Left hindlimb (tissue), 1 donor: ENCODE measurements around the gene SUPT3H.
"Not testable (repeated sequence)": the region's sequence is repeated elsewhere in the genome, so short reads cannot be mapped to it uniquely, and the experiment has no call there.

Experiments
- DNase-seq: peaks from one replicate; pipeline ENCODE4 v3.0.0-alpha.2; 2018

SUPT3H gene

DNA sequence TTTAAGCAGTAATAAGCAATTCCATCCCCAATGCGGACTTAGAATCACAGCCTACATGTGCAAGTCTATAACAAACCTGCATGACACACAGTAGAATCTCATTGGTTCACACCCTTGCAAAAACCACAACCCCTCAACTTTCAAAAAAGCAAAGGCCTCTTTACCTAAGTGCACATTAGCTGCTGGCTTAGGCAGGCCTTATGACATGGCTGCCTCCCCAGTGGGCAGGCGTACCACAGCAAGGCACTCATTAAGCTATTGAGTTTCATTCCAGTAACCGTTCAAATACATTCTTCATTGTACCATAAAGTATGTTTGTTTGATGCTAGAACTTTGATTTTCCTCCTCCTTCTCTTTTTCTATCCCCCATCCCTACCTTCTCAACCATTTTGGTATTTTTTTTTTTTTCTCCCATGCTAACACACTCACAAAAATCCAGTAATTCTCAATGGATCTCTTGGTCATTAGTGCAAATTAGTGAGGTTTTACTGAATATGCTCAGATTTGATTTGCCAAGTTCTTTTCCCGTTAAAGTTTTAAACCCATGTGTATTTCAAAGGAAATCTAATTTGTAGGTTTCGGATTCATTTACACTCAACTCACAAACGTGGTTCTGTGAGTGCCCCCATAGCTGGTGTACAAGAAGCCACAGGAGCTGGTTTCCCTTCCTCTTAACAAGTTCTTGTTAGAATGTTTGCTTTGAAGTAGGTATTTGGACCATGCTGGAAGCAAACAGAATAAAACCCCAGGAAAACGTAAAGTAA, 510.0 kb downstream of the SUPT3H start:
- peak; percentile 61 for DNase-seq

DNA sequence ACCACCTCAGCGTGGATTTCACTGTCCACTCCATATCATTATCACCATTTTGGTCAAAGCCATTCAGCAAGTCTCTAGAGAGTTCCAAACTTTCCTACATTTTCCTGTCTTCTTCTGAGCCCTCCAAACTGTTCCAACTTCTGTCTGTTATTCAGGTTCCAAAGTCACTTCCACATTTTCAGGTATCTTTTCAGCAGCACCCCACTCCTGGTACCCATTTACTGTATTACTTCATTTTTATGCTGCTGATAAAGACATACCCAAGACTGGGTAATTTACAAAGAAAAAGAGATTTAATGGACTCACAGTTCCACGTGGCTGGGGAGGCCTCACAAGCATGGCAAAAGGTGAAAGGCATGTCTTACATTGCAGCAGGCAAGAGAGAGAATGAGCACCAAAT, 512.5 kb downstream of the SUPT3H start:
- not testable (repeated sequence) for DNase-seq

DNA sequence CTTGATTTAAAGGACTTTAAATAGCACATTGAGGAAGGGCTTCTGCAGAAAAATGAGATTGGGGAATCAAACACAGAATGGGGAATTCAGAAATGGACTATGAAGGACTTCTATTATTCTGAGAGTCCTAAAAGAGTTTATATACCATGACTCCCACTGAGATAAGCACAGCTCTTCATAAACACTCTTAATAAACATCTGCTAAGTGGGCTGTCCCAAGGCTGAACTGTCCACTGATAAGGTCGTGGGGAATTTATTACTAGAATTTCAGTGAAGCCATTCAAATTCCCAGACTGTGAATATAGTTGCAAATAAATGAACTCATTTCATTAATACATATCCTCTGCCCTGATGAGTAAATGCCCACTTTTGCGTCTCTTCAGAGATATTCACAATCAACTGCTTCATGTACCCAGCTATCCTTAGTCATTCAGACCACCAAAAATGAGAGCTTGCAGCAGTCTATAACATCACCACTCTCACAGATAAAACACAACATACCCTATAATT, 517.8 kb downstream of the SUPT3H start:
- DNase-seq, result no peak

DNA sequence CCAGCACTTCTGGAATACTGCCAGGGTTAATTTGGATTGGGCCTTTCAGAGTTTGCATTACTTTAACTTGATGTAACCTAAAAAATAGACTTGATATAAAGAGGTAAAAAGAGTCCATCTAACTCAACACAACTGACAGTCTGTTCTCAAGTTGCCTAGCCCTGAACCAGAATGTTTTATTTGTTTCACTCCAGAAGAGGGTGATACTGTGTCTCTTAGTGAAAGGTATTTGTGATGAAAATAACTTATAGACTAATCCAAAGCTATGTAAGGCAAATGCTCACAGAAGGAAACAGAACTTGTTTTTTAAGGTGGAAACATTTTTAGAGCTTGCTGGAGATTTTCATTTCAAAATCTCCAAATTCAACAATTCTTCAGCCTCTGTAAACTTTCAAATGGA, 518.7 kb downstream of the SUPT3H start:
- no peak for DNase-seq

DNA sequence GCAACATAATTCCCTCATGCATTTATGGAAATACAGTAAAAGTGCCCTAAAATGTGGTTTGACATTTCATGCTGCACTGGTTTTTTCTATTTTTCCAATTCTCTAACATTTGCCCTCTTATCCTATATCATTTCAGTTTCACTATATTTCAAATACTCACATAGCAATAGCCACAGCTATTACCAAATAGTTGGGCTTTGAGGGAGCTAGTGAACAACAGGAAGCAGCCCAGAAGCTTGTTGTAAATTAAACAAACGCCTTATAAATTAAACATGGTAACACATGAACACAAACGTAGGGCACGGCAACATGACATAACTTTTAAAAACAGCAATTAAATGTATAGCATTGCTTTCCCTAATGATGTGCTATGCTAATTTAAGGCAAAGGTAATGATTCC, 521.3 kb downstream of the SUPT3H start:
- DNase-seq, result no peak

DNA sequence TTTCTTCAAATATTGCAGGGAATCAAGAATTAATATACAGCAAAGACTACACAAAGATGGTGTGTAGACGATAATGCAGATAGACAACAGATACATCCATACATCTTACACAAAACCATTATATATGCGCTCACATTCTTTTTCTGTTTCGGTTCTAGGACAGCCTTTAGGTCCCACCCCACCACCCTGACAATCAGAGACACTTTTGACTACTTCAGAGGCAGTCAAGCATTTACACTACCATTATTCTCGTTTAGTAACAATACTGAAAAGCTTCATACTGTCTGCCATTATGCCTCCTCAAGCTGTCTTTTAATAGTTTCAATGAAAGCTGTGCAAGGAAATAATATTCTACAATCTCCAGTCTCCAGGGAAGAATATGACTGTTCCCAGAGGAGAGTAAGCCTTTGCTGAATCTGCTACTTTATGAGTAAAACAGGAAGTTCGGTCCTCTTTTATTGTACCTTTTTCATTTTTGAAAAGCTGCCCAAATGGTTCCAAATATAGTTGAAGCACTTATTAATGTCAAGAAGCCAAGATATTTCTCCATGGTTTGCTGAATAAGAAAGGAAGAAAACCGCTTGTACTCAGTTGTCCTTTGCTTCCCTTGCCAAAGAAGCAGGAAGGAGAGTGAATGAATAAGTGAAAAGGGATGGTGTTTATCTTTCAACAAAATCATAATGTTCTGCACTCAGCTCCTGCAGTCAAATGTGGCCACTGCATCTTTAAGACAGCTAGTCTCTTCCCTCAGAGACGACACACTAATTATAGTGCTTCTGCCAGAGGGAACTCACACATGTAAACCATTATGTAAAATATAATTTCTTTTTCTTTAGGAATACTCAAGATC, 521.9 kb downstream of the SUPT3H start:
- DNase-seq, result no peak

DNA sequence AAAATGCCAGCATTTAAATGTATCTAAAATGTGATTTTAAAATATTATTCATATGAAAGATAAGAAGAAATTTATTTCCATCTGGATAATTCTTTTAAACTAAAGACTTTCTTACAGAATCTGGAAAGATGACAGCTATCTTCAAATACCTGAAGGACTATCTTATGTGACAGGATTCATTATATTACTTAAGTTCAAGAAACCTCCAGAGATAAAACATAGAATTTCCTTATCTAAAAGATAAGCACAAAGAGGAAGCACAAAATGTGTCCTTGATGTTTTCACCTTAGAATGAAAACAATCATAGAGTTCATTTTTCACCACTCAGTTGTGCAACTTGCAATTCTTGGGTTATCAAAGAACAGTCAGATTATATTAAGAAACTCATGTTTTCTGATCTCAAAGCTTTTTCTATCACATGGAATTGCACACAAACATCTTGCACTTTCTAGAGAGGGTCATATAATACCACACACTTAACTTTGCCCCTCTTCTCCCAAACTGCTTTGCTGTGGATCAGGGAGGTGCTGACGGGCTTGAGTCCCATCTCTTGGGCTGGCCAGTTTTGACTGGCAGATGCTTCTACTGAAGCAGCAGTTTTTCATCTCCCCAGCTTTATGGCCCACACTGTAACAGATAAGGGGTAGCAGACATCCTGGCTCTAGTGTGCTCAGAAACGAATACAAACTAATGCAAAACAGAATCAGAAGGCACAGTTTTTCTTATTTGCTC, 522.9 kb downstream of the SUPT3H start:
- no peak for DNase-seq

DNA sequence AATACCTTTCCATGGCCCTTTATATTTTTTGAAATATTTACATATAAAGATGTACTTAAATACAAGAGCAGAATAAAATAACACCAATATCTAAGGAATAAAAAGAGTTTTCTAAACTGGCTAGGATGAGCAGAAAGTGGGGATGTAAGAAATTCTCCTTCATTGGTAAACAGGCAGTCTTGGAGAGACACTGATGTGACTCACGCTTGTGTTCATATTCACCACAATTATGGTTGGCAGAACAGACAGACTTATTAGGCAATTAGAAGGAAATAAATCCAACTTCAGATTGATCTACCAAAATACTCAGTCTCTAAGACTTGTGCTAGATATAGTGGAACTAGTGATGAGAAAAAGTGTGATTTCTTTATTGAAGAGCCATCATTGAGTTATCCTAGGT, 526.6 kb downstream of the SUPT3H start:
- no peak for DNase-seq

DNA sequence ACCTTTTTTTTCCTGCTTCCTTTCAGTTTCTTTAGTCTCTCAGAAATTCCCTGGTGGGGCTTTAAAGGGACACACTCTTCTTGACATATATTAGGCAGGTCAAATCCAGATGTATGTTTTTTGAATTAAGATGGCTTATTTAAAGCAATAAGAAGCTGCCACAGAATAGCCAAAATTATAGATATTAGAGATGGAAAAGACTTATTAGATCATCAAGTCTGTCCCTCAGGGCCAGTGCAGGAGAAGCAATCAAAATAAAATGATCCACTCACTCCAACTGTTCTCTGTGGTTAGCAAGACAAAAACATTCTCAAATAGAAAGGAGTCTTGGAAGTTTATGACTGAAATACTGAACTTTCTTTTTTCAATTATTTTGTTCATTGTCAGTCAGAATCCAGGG, 527.4 kb downstream of the SUPT3H start:
- DNase-seq, result no peak

DNA sequence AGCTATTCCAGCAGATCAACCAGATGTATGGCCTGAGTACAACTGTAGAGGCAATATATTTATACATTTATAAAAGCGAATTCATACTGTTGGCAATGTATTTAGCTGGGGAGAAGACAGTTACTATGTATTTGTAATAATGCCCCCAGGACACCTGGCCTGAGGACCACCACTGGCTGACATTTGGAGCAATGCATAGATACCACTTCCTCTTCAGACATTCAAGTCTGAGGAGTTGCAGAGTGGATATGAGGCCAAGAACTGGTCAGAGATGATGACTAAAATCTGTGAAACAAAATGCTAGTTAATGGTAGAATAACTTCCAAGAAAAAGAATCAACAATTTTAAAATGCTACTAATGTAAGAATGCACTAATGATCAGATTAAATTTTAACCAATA, 527.9 kb downstream of the SUPT3H start:
- DNase-seq, result peak; percentile 31

DNA sequence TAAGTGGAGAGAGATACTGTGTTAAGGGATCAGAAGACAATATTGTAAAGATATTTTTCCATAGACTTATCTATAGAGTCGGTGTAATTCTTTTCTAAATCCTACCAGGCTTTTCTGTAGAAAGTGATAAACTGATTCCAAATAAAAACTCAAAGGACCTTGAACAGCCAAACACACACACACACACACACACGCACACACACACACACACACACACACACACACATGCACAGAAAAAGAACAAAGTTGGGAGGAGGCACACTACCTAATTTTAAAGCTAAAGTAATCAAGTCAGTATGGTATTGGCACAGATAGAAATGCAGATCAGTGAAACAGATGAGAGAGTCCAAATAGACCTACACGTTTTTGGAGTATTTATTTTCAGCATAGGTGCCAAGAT, 534.0 kb downstream of the SUPT3H start:
- DNase-seq, result no peak

DNA sequence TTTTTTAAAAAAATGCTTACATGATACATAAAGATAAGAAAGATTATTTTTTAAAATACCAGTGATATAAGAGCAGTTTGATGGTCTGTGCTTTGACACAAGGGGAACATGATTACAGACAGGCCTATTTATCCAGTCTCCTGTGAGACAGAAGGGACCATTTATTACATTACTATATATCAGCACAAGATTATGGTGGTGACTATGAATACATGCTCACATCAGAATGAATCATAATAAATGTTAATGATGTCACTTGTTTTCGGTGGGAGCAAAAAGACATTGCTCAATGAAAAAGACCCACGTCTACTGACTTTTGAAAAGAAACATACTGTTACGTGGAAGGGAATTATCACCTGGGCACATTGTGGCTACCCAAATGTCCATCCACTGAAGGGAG, 535.1 kb downstream of the SUPT3H start:
- no peak for DNase-seq

DNA sequence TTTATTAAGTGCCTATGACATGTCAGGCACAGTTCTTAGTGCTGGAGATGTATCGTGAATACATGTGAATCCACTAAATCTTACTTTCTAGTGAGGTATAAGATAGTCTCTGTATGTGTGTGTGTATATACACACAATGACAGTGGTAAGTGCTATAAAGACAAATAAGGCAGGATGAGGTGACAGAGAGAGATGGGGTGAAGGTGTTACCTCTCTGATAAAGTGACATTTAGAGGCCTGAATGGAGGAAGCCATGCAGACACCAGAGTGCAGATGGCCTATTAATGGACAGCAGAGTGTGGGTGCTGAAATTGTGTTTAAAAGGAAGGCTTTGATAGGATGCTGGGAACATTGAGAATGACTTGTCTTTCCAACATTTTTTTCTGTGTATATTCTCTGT, 535.9 kb downstream of the SUPT3H start:
- DNase-seq, result no peak

DNA sequence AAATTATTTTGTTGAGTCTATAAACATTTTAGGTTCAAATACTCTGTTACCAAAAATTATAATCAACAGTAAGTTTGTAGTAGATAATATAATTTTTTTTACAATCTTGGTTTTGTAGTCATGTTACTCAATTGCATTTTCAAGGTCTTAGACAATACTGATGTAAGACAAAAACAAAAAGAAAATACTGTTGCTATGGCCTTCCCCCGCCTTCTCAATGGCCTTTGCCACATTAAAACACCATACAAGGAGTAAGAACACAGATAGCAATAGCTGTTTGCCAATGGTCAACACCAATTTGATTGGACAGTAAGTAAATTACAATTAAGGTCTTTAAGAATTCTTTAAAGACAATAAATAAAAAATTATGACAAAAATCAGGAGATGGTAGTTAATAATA, 540.0 kb downstream of the SUPT3H start:
- no peak for DNase-seq

DNA sequence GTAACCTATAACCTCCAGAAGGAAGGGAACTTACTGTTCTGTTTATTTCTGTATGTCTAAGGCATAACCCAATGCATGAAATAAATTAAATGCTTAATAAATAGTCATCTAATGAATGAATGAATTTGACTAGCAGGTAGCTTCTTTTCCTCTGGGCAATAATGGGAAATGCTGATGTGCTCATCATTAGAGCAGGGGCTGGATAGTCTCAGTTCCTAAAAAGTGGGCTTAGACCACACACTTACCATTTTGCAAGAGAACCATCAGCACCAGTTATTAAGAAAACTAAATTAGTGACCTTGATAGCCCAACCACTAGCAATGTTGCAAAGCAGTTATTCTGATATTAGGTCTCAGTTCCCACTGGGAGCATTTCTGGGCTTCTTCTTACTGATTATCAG, 540.5 kb downstream of the SUPT3H start:
- no peak for DNase-seq

DNA sequence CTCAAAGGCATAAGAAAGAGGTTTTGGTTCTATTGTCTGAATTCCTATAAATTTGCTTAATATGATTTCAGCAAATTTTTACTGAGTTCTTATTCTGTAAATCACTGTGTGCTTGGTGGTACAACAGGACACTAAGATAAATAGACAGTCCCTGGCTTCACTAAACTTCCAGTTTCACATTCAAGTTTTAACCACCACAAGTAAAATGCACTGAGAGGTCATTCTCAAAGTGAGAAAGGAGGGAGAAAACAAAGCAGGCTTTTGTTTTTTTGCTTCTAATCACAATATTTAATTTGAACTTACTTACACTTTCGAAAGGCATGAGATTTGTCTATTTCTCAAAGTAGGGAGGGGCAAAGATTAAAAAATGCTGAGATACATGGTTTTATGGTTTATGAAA, 544.5 kb downstream of the SUPT3H start:
- no peak for DNase-seq

DNA sequence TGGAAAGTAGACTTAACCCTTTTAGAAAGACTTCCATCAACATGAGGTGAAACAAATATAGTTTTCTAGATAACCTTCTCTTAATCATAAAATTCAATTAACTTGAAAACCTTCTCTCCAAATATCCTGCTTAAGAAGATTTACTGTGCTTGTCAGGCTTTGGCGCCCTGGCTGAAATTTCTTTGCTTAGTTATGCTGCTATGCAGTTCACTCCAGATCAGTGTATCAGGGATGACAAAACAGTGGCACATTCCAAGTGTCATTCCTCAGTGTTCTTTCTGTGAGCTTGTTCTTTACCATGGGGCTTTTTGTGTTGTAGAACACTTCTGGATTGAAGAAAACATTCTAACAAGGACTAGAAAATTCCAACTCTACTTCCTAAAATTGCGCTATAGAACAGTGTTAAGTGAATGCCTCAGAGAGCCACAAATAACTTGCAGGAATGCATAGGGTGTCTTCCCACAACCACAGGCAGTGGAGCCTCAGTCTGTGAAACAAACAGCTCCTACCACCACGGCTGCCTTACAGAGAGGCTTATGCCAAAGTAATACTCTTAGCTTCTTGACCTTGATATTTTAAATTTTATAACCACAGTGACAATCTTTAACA, 546.6 kb downstream of the SUPT3H start:
- peak; percentile 38 for DNase-seq

DNA sequence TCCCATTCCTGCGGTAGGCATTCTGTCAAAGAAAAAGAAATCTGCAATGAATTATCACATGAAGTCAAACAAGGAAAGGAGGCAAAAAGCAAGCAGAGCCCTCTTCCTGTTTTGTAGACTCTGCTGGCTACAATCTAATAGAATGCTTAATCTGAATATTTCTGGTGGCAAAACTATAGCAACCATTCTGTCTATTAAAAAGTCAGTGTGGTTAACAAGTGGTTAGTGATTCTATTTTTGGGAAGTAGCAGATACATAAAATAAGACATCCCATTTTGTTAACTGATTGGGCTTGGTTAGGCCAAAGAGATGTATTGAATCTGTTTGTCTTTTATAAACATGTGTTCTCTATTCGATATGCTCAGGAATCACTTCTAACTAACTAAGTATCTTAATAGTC, 547.9 kb downstream of the SUPT3H start:
- no peak for DNase-seq

DNA sequence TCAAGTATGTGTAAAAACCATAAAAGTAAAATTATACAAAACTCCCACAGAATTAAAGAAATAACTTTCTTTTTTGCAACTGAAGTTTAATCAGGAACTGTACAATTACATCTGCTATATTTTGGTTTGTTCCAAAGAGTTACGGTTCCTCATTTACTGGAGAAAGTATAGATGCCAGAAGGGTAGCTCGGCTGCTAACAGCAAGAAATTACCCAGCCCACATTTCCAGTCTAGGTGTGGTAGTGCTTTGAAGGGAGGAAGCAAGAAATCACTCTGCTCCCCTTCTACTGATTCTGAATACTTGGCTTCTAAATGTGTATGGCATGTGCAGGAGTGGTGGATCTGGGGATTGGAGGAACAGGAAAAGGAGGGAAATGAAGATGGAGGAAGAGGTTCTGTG, 549.0 kb downstream of the SUPT3H start:
- no peak for DNase-seq

DNA sequence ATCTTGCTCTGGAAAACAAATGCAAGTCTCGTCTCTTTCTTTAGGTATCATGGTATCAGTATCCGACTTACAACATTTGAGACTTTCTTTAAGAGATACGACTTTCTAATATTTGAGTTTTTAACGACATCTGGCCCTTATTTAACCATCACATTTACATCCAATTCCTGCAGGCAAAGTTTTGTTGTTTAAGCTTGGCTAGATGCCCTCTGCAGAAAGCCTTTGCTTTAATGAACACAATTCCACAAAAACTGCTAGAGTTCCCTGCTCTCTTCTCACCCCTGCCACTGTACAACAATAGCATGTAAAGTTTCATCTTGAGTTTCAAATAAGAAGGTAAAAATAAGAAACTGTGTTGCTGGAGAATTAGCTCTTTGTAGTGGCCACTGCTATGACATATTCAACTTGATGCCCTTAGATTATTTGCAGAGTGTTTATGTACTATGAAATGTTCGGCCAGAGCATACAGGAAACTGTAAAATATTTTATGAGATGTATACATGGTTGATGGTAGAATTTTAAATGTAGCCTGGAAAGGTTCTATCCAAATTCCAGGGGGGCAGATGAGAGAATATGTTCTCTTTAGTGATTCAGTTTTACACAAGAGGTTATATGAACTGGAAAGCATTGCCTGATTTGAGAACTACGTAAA, 551.6 kb downstream of the SUPT3H start:
- no peak for DNase-seq

DNA sequence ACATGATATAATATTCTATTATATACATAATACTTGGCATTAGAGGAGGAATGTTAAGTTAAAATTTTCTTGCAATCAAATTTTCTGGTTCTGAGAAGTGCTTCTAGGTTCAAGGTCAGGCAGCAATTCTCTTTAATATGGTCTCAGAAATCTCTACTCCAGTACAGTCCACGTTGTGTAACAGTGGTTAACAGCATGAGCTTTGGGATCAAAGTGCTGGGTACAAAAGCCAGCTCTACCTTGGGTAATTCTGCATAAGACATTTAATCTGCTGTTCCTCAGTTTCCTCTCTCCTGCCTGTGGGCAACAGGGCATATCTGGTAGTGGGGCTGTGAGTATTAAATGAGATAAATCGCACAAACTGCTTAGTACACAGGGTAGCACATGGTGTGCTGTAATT, 552.5 kb downstream of the SUPT3H start:
- DNase-seq, result no peak

DNA sequence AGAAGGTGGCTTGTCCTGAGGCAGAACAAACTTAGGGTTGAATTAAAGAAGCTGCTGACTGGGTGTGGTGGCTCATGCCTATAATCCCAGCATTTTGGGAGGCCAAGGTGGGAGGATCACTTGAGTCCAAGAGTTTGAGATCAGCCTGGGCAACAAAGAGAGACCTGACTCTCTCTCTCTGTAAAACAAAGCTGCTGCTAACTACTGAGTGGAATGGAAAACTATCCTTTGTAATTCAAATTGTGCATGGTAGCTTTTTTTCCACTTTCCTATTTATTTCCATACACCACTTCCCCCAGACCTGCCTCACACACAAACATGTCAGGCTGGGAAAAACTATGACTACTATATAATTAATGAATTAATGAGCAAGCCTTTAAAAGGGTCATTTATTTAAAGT, 553.2 kb downstream of the SUPT3H start:
- no peak for DNase-seq

DNA sequence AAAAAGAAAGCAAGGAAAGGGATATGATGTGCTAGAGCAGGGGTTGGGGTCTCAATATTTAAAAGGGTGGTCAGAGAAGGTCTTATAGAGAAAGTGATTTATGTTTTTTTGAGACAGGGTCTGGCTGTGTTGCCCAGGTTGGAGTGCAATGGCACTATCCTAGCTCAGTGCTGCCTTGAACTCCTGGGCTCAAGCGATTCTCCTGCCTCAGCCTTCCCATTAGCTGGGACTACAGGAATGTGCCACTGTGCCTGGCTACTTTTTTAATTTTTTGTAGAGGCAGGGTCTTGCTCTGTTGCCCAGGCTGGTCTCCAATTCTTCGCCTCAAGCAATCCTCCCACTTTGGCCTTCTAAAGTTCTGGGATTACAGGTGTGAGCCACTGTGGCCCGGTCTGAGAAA, 557.0 kb downstream of the SUPT3H start:
- DNase-seq, result no peak
